ENCODE results near the gene IQSEC1.

The IQSEC1 gene

DNA sequence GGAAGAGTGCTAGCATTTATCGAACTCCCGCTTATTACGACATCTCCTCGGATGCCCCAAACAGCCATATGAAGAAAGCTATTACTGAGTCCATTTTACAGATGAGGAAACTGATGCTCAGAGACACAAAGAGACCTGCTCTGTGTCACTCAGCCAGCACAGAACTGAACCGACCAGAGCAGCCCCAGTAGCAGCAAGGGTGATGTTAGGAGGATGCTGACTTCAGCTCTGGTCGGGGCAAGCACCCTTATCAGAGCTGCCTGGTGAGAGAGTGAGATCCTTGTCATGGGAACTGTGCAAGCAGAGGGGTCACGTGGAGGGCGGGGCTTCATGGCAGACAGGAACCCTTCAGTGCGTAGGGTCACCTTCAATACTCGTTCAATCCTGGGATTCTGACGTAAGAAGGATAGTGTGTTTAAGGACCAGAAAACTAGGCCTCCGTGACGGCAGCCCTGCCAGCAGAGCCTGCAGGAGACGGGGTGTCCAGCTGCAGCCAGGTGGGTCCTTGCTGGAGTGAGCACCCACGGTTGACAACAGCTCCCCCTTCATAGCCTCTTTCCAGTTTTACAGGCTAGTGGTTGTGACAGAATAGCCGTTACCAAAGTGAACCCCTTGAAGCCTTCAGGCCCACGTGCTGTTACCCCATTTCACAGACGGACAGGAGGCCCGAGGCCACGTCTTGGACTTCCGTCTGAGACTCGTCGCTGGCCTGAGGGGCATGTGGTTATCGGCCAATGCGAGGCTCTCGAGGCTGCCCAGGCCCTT is 12.0 kb upstream of the IQSEC1 start:
- no peak overlapping the region for H2AFZ ChIP-seq (ENCODE audit: low read depth, low read length)
- no peak overlapping the region for H3K23ac ChIP-seq (ENCODE audit: low read length in 2 of 2)
- 90% methylated on average over 26 of the region's 26 CpGs for WGBS
- no peak overlapping the region for H2AK5ac ChIP-seq (ENCODE audit: low read length, severe bottlenecking)
- H3K4me1 ChIP-seq (ENCODE audit: control insufficient read depth, insufficient read depth, low read depth, low read length), result peaks cover 8% of the 10 kb centered on the region
- H3K9me3 ChIP-seq (ENCODE audit: control insufficient read depth, low read length), result no peaks in the 10 kb centered on the region
- no peak overlapping the region for H2BK120ac ChIP-seq (ENCODE audit: low read depth, low read length)
- no peak overlapping the region for H2BK5ac ChIP-seq (ENCODE audit: low read depth, low read length, poor library complexity, severe bottlenecking)
- H4K8ac ChIP-seq (ENCODE audit: low read length), result no peak overlapping the region
- H4K91ac ChIP-seq (ENCODE audit: low read length), result no peak overlapping the region
- H2BK15ac ChIP-seq (ENCODE audit: low read depth, poor library complexity, severe bottlenecking), result no peak overlapping the region
- H3K9ac ChIP-seq (ENCODE audit: low read length), result no peak overlapping the region
- no peaks in the 10 kb centered on the region for H3K79me1 ChIP-seq (replicated peaks; ENCODE audit: low read length, poor library complexity, severe bottlenecking)
- no peak overlapping the region for H3K4me2 ChIP-seq (ENCODE audit: low read length, poor library complexity, severe bottlenecking)
- no peak overlapping the region for H3K4ac ChIP-seq (ENCODE audit: low read depth in 1 of 2, low read length in 2 of 2)
- no peak overlapping the region for H2BK12ac ChIP-seq (ENCODE audit: low read length in 2 of 2)
- no peak overlapping the region for H3K18ac ChIP-seq (ENCODE audit: low read depth in 1 of 2, low read length in 2 of 2)
- no peak overlapping the region for H3K4me3 ChIP-seq (ENCODE audit: insufficient read depth in 1 of 2, low read depth in 1 of 2, low read length in 2 of 2)
- no peak overlapping the region for H3K27ac ChIP-seq (ENCODE audit: low read length, poor library complexity, severe bottlenecking)
- no peak overlapping the region for H3K14ac ChIP-seq (ENCODE audit: low read length in 2 of 2)
- DNase-seq, result no peak
- peaks cover 36 to 44% of the 10 kb centered on the region in 2 experiments for H3K27me3 ChIP-seq (ENCODE audit: control insufficient read depth in 1 of 2, insufficient read depth in 1 of 2, low read length in 2 of 2)
- H3K36me3 ChIP-seq (ENCODE audit: control insufficient read depth in 1 of 2, insufficient read depth in 2 of 2, low read depth in 1 of 2, low read length in 2 of 2), result no peaks in the 10 kb centered on the region

DNA sequence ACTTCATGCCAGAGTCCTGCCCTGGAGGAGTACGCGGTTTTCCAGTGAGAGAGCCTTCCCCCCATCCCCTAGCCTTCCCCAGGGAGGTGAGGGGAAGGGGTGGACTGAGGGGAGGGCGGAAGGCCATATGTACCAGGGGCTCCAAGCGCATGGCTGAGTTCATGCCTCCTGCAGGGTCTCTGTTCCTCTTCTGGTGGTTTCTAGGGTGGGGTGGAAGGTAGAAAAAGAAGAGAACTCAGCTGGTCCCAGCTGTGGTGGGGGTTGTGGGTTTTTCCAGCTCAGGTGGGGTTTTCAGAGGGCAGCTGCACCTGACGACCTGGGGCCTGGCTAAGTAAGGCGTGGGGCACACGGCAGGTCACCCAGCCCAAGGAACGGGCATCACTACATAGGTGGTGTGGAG is 10.7 kb upstream of the IQSEC1 start:
- H3K9me3 ChIP-seq (ENCODE audit: control insufficient read depth, low read length), result no peaks in the 10 kb centered on the region
- H2AK5ac ChIP-seq (ENCODE audit: low read length, severe bottlenecking), result no peak overlapping the region
- no peak overlapping the region for H2BK12ac ChIP-seq (ENCODE audit: low read length in 2 of 2)
- H3K36me3 ChIP-seq (ENCODE audit: control insufficient read depth in 1 of 2, insufficient read depth in 2 of 2, low read depth in 1 of 2, low read length in 2 of 2), result no peaks in the 10 kb centered on the region
- H3K4me2 ChIP-seq (ENCODE audit: low read length, poor library complexity, severe bottlenecking), result no peak overlapping the region
- no peak overlapping the region for H3K4me3 ChIP-seq (ENCODE audit: insufficient read depth in 1 of 2, low read depth in 1 of 2, low read length in 2 of 2)
- H3K27ac ChIP-seq (ENCODE audit: low read length, poor library complexity, severe bottlenecking), result no peak overlapping the region
- H3K4me1 ChIP-seq (ENCODE audit: control insufficient read depth, insufficient read depth, low read depth, low read length), result peaks cover 9% of the 10 kb centered on the region
- H3K4ac ChIP-seq (ENCODE audit: low read depth in 1 of 2, low read length in 2 of 2), result no peak overlapping the region
- H3K14ac ChIP-seq (ENCODE audit: low read length in 2 of 2), result no peak overlapping the region
- no peak overlapping the region for H2BK5ac ChIP-seq (ENCODE audit: low read depth, low read length, poor library complexity, severe bottlenecking)
- H2BK15ac ChIP-seq (ENCODE audit: low read depth, poor library complexity, severe bottlenecking), result no peak overlapping the region
- H3K9ac ChIP-seq (ENCODE audit: low read length), result no peak overlapping the region
- no peak for DNase-seq
- 84% methylated on average over 6 of the region's 8 CpGs for WGBS
- H4K91ac ChIP-seq (ENCODE audit: low read length), result no peak overlapping the region
- H4K8ac ChIP-seq (ENCODE audit: low read length), result no peak overlapping the region
- peaks cover 48 to 58% of the 10 kb centered on the region in 2 experiments for H3K27me3 ChIP-seq (ENCODE audit: control insufficient read depth in 1 of 2, insufficient read depth in 1 of 2, low read length in 2 of 2)
- no peaks in the 10 kb centered on the region for H3K79me1 ChIP-seq (replicated peaks; ENCODE audit: low read length, poor library complexity, severe bottlenecking)
- no peak overlapping the region for H2AFZ ChIP-seq (ENCODE audit: low read depth, low read length)
- no peak overlapping the region for H3K23ac ChIP-seq (ENCODE audit: low read length in 2 of 2)
- no peak overlapping the region for H2BK120ac ChIP-seq (ENCODE audit: low read depth, low read length)
- no peak overlapping the region for H3K18ac ChIP-seq (ENCODE audit: low read depth in 1 of 2, low read length in 2 of 2)

DNA sequence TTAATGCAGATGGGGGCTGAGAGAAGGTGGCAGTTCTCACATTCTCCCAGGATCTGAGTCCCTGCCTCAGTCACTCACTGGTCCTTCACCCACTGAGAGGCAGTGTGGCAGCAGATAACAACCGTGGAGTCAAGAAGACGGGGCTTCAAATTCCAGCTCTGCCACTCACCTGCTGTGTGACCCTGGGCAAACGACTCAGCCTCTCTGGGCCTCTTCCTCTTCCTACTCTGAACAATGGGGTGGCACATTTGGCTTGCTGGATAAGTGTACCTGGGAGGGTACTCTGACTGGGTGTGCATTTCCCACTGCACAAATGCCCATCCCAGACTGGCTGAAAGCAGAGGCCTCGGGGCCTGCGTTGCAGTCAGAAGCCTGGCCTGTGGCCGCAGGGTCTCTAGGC is 10.0 kb upstream of the IQSEC1 start:
- Histone ChIP-seq H3K9me3 (ENCODE audit: control insufficient read depth, low read length) (no peaks in the 10 kb centered on the region), H3K9ac (ENCODE audit: low read length) (no peak overlapping the region), H3K18ac (ENCODE audit: low read depth in 1 of 2, low read length in 2 of 2) (no peak overlapping the region), H3K4me2 (ENCODE audit: low read length, poor library complexity, severe bottlenecking) (no peak overlapping the region), H2BK15ac (ENCODE audit: low read depth, poor library complexity, severe bottlenecking) (no peak overlapping the region), H3K4ac (ENCODE audit: low read depth in 1 of 2, low read length in 2 of 2) (no peak overlapping the region), H3K27me3 (ENCODE audit: control insufficient read depth in 1 of 2, insufficient read depth in 1 of 2, low read length in 2 of 2) (peaks cover 51 to 64% of the 10 kb centered on the region in 2 experiments), H3K4me3 (ENCODE audit: insufficient read depth in 1 of 2, low read depth in 1 of 2, low read length in 2 of 2) (no peak overlapping the region), H3K27ac (ENCODE audit: low read length, poor library complexity, severe bottlenecking) (no peak overlapping the region), H3K23ac (ENCODE audit: low read length in 2 of 2) (no peak overlapping the region), H4K8ac (ENCODE audit: low read length) (no peak overlapping the region), H4K91ac (ENCODE audit: low read length) (no peak overlapping the region), H2AFZ (ENCODE audit: low read depth, low read length) (no peak overlapping the region), H3K79me1 (replicated peaks; ENCODE audit: low read length, poor library complexity, severe bottlenecking) (no peaks in the 10 kb centered on the region), H2AK5ac (ENCODE audit: low read length, severe bottlenecking) (no peak overlapping the region), H2BK12ac (ENCODE audit: low read length in 2 of 2) (no peak overlapping the region), H3K14ac (ENCODE audit: low read length in 2 of 2) (no peak overlapping the region), H3K4me1 (ENCODE audit: control insufficient read depth, insufficient read depth, low read depth, low read length) (peaks cover 9% of the 10 kb centered on the region), H2BK5ac (ENCODE audit: low read depth, low read length, poor library complexity, severe bottlenecking) (no peak overlapping the region), H3K36me3 (ENCODE audit: control insufficient read depth in 1 of 2, insufficient read depth in 2 of 2, low read depth in 1 of 2, low read length in 2 of 2) (no peaks in the 10 kb centered on the region), H2BK120ac (ENCODE audit: low read depth, low read length) (no peak overlapping the region)
- no peak for DNase-seq
- 95% methylated on average over 5 of the region's 6 CpGs for WGBS

DNA sequence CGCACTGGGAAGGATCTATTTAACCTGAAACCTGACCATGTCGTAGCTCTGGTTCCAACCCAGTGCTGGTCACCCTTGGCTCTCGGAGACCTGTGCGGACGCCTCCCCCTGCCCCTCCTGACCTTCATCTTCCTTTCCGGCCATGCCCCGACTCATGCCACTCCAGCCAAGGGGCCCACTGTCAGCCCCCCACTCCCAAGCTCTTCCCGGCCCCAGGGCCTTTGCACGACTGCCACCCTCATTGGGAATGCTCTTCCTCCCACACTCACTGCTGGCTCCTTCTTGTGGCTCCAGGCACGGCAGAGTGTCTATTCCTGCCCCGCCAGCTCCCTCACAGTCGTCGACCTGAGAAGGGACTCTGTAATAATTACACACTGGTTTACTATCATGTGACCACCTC is 9.4 kb upstream of the IQSEC1 start:
- H3K4me2 ChIP-seq (ENCODE audit: low read length, poor library complexity, severe bottlenecking), result no peak overlapping the region
- H3K4ac ChIP-seq (ENCODE audit: low read depth in 1 of 2, low read length in 2 of 2), result no peak overlapping the region
- no peak overlapping the region for H4K91ac ChIP-seq (ENCODE audit: low read length)
- H3K27ac ChIP-seq (ENCODE audit: low read length, poor library complexity, severe bottlenecking), result no peak overlapping the region
- no peak overlapping the region for H2AFZ ChIP-seq (ENCODE audit: low read depth, low read length)
- WGBS, result 86% methylated on average over 13 of the region's 13 CpGs
- H2BK15ac ChIP-seq (ENCODE audit: low read depth, poor library complexity, severe bottlenecking), result no peak overlapping the region
- H2BK12ac ChIP-seq (ENCODE audit: low read length in 2 of 2), result no peak overlapping the region
- no peaks in the 10 kb centered on the region for H3K79me1 ChIP-seq (replicated peaks; ENCODE audit: low read length, poor library complexity, severe bottlenecking)
- H2BK5ac ChIP-seq (ENCODE audit: low read depth, low read length, poor library complexity, severe bottlenecking), result no peak overlapping the region
- no peak overlapping the region for H2AK5ac ChIP-seq (ENCODE audit: low read length, severe bottlenecking)
- peaks cover 53 to 61% of the 10 kb centered on the region in 2 experiments for H3K27me3 ChIP-seq (ENCODE audit: control insufficient read depth in 1 of 2, insufficient read depth in 1 of 2, low read length in 2 of 2)
- H3K36me3 ChIP-seq (ENCODE audit: control insufficient read depth in 1 of 2, insufficient read depth in 2 of 2, low read depth in 1 of 2, low read length in 2 of 2), result no peaks in the 10 kb centered on the region
- no peak overlapping the region for H4K8ac ChIP-seq (ENCODE audit: low read length)
- H2BK120ac ChIP-seq (ENCODE audit: low read depth, low read length), result no peak overlapping the region
- H3K4me3 ChIP-seq (ENCODE audit: insufficient read depth in 1 of 2, low read depth in 1 of 2, low read length in 2 of 2), result no peak overlapping the region
- no peak overlapping the region for H3K14ac ChIP-seq (ENCODE audit: low read length in 2 of 2)
- no peak for DNase-seq
- no peaks in the 10 kb centered on the region for H3K9me3 ChIP-seq (ENCODE audit: control insufficient read depth, low read length)
- peaks cover 7% of the 10 kb centered on the region for H3K4me1 ChIP-seq (ENCODE audit: control insufficient read depth, insufficient read depth, low read depth, low read length)
- H3K23ac ChIP-seq (ENCODE audit: low read length in 2 of 2), result no peak overlapping the region
- H3K18ac ChIP-seq (ENCODE audit: low read depth in 1 of 2, low read length in 2 of 2), result no peak overlapping the region
- H3K9ac ChIP-seq (ENCODE audit: low read length), result no peak overlapping the region

All from mesenchymal stem cell (in vitro differentiated cells and primary cell).